PC-3 (cell line): Measurements from ENCODE around the gene ADGRD1.

ENCODE experiments used
- EZH2phosphoT487 ChIP-seq: fragments of 300-600 bp; sonication (generic); IDR thresholded peaks from 2 replicates; pipeline ENCODE4 v1.6.1; 2018; ENCODE audit warnings: mild to moderate bottlenecking, antibody characterized with exemption, low read length, borderline replicate concordance
- TF ChIP-seq, protein P1 (sequence below): fragments of 300-600 bp; sonication (generic); conservative IDR thresholded peaks from 2 replicates; pipeline ENCODE4 v1.5.1; 2017; ENCODE audit warnings: antibody characterized with exemption, low read depth, mild to moderate bottlenecking, low read length

DNA sequence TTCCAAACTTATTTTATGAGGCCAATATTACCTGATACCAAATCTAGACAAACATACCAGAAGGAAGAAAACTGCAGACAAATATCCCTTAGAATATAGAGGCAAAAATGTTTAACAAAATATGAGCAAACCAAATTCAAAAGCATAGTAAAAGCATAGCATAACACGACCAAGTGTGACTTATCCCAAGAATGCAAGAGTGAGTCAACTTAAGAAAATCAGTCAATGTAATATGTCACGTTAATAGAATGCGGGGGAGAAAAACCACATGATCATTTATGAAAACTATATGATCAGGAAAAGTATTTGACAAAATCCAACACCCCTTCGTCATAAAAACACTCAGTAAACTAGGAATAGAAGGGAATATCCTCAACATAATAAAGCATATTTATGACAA is 217.3 kb downstream of the ADGRD1 start:
- TF ChIP-seq, protein P1, sequence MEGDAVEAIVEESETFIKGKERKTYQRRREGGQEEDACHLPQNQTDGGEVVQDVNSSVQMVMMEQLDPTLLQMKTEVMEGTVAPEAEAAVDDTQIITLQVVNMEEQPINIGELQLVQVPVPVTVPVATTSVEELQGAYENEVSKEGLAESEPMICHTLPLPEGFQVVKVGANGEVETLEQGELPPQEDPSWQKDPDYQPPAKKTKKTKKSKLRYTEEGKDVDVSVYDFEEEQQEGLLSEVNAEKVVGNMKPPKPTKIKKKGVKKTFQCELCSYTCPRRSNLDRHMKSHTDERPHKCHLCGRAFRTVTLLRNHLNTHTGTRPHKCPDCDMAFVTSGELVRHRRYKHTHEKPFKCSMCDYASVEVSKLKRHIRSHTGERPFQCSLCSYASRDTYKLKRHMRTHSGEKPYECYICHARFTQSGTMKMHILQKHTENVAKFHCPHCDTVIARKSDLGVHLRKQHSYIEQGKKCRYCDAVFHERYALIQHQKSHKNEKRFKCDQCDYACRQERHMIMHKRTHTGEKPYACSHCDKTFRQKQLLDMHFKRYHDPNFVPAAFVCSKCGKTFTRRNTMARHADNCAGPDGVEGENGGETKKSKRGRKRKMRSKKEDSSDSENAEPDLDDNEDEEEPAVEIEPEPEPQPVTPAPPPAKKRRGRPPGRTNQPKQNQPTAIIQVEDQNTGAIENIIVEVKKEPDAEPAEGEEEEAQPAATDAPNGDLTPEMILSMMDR = no peak
- TF ChIP-seq EZH2phosphoT487 = no peak
